Aorta (tissue), 4 donors: Measurements from ENCODE around the gene DTHD1. TPM values are rescaled to one million over a fixed set of nuclear protein-coding genes. Genes with fewer than 3 reads are reported as not detected.

Source experiments
- polyA plus RNA-seq, 2 donors: library from polyadenylated mRNA; stranded (reverse); fragments of 200-250 nt; gene quantifications; one replicate each; pipeline ENCODE4 v1.2.3, GENCODE V29; 2013
- total RNA-seq, 2 donors: library from RNA; stranded (reverse); fragmentation: NEBNext Ultra II Directional; extraction: Animal tissue kit (Norgen Biotek cat#: 25700); gene quantifications; one replicate each; pipeline ENCODE4 v1.2.1, GENCODE V29; 2021
- donor health status: healthy with polysubstance abuse.
- donor health status: Bipolar disorder and iron deficiency.
- donor health status: DM: no; HTN: no; CAD: no.
- donor health status: DM: yes; HTN: yes; CAD: no.

The DTHD1 gene
- total and polyA plus RNA-seq, 4 donors = 0.58 to 1.0 TPM; not detected in 2

Other genes with a start within 250 kb of the DTHD1 start
- gene ARAP2, start 37.1 kb upstream of the DTHD1 start, total RNA-seq = 10 to 100 TPM; 10.5 to 22.7 TPM
- gene ARAP2, start 37.1 kb upstream of the DTHD1 start, polyA plus RNA-seq = 10 to 100 TPM in 1 of 2 donors, under 1 TPM in 1; 0.26 to 14.4 TPM